SK-N-SH (cell line): Measurements from ENCODE around the gene NR3C1. TPM values are rescaled to one million over a fixed set of nuclear protein-coding genes. Genes with fewer than 3 reads are reported as not detected.

Experiments used
- CTCF ChIA-PET: fragments of 300-600, 350-600 bp; formaldehyde crosslinking; extraction: SDS; loops from one replicate; lab custom pipeline; 2021; lab: Yijun Ruan, JAX
- POLR2A ChIA-PET: fragments of 350-600 bp; sonication (Branson Sonifier 250); formaldehyde crosslinking; extraction: SDS; loops from one replicate; lab custom pipeline; 2020; ENCODE audit warnings: antibody characterized with exemption, inconsistent platforms; lab: Yijun Ruan, JAX
- DNase-seq: peaks from one replicate; pipeline ENCODE4 v3.0.0; 2012
- H2AFZ ChIP-seq: fragments of 200-600 bp; sonication (generic); 2 replicates; pipeline ENCODE4 v1.8.1; 2016; ENCODE audit warnings: antibody characterized with exemption, mild to moderate bottlenecking, low read depth
- H3F3A ChIP-seq: fragments of 200-600 bp; sonication (generic); replicated peaks from 2 replicates; pipeline ENCODE3; 2016; ENCODE audit warnings: antibody characterized with exemption, mild to moderate bottlenecking; ENCODE audit not compliant: insufficient read depth
- H3K27ac ChIP-seq, 2 experiments: fragments of 200-500 bp in 1 of 2; fragments of 200-600 bp in 1 of 2; sonication (Bioruptor generic) in 1 of 2; sonication (generic), shearing (Covaris generic) in 1 of 2; 2 replicates each; pipeline versions ENCODE4 v1.5.1 to v1.6.1; 2014 to 2016; ENCODE audit warnings: low read depth in 2 of 2, inconsistent platforms in 1 of 2, low read length in 1 of 2, mild to moderate bottlenecking in 1 of 2, mixed read lengths in 1 of 2
- H3K27me3 ChIP-seq: fragments of 200-600 bp; sonication (generic), shearing (Covaris generic); 2 replicates; pipeline ENCODE4 v1.6.1; 2016; ENCODE audit warnings: mixed run types; ENCODE audit not compliant: insufficient read depth
- H3K36me3 ChIP-seq, 2 experiments: fragments of 200-500 bp in 1 of 2; fragments of 200-600 bp in 1 of 2; sonication (Bioruptor generic) in 1 of 2; sonication (generic) in 1 of 2; replicated peaks in 1 of 2; 2 replicates each; pipeline versions ENCODE3 to v1.5.1; 2014 to 2016; ENCODE audit warnings: low read length in 1 of 2, mild to moderate bottlenecking in 1 of 2; ENCODE audit not compliant: insufficient read depth in 2 of 2, control insufficient read depth in 1 of 2
- H3K4me1 ChIP-seq, 2 experiments: fragments of 200-500 bp in 1 of 2; fragments of 200-600 bp in 1 of 2; sonication (Bioruptor generic) in 1 of 2; sonication (generic), shearing (Covaris generic) in 1 of 2; 2 replicates each; pipeline versions ENCODE4 v1.5.1 to v1.6.1; 2014 to 2016; ENCODE audit warnings: low read depth in 1 of 2, low read length in 1 of 2, mixed run types in 1 of 2; ENCODE audit not compliant: insufficient read depth in 2 of 2, control insufficient read depth in 1 of 2
- H3K4me2 ChIP-seq: fragments of 200-600 bp; sonication (generic), shearing (Covaris generic); 2 replicates; pipeline ENCODE4 v1.6.1; 2017; ENCODE audit warnings: mixed run types
- H3K4me3 ChIP-seq, 2 experiments: fragments of 200-500 bp in 1 of 2; fragments of 200-600 bp in 1 of 2; sonication (Bioruptor generic) in 1 of 2; sonication (generic), shearing (Covaris generic) in 1 of 2; 2 replicates each; pipeline versions ENCODE4 v1.5.1 to v1.8.1; 2014 to 2016; ENCODE audit warnings: low read depth in 2 of 2, inconsistent platforms in 1 of 2, low read length in 1 of 2, mild to moderate bottlenecking in 1 of 2, mixed read lengths in 1 of 2, moderate library complexity in 1 of 2
- H3K79me2 ChIP-seq: fragments of 200-600 bp; sonication (generic); 2 replicates; pipeline ENCODE4 v1.8.1; 2017; ENCODE audit warnings: mild to moderate bottlenecking; ENCODE audit not compliant: insufficient read depth
- H3K9ac ChIP-seq: fragments of 200-600 bp; sonication (generic); 2 replicates; pipeline ENCODE4 v1.6.1; 2017; ENCODE audit warnings: mixed run types
- H3K9me2 ChIP-seq: fragments of 200-600 bp; sonication (generic); 2 replicates; pipeline ENCODE4 v1.6.1; 2017; ENCODE audit warnings: mixed run types
- H3K9me3 ChIP-seq: fragments of 200-600 bp; sonication (generic); 2 replicates; pipeline ENCODE4 v1.6.1; 2017; ENCODE audit warnings: mixed run types, mild to moderate bottlenecking, moderate library complexity
- H4K20me1 ChIP-seq: fragments of 200-600 bp; sonication (generic); 2 replicates; pipeline ENCODE4 v1.6.1; 2017; ENCODE audit warnings: mild to moderate bottlenecking, mixed run types; ENCODE audit not compliant: insufficient read depth
- CHD2 ChIP-seq: fragments of 150-350 bp; IDR thresholded peaks from 2 replicates; pipeline ENCODE4 v1.6.1; 2018; ENCODE audit warnings: low read length; ENCODE audit not compliant: partially characterized antibody
- EP300 ChIP-seq, 2 experiments: IDR thresholded peaks; 2 replicates each; pipeline versions ENCODE4 v1.4.0 to v1.6.1; 2012; ENCODE audit warnings: borderline replicate concordance in 1 of 2, low read depth in 1 of 2, low read length in 1 of 2
- EZH2phosphoT487 ChIP-seq: fragments of 200-600 bp; sonication (generic); IDR thresholded peaks from 2 replicates; pipeline ENCODE4 v1.6.1; 2017; ENCODE audit warnings: low read depth, mixed run types, mild to moderate bottlenecking, antibody characterized with exemption, moderate library complexity, borderline replicate concordance
- FOSL2 ChIP-seq: IDR thresholded peaks from 2 replicates; pipeline ENCODE4 v1.4.0; 2012; ENCODE audit warnings: low read depth, mild to moderate bottlenecking, moderate library complexity, borderline replicate concordance
- FOXM1 ChIP-seq: IDR thresholded peaks from 2 replicates; pipeline ENCODE4 v1.4.0; 2012; ENCODE audit warnings: low read depth, mild to moderate bottlenecking
- GABPA ChIP-seq: IDR thresholded peaks from 2 replicates; pipeline ENCODE4 v1.4.0; 2012; ENCODE audit warnings: low read depth, mild to moderate bottlenecking
- JUND ChIP-seq: IDR thresholded peaks from 2 replicates; pipeline ENCODE4 v1.4.0; 2012
- NFIC ChIP-seq: IDR thresholded peaks from 2 replicates; pipeline ENCODE4 v1.4.0; 2012; ENCODE audit warnings: borderline replicate concordance
- RAD21 ChIP-seq: IDR thresholded peaks from 2 replicates; pipeline ENCODE4 v1.6.1; 2012; ENCODE audit warnings: mild to moderate bottlenecking, low read length
- RCOR1 ChIP-seq: fragments of 150-350 bp; IDR thresholded peaks from 2 replicates; pipeline ENCODE4 v1.6.1; 2017; ENCODE audit warnings: antibody characterized with exemption, low read length
- RFX5 ChIP-seq: IDR thresholded peaks from 2 replicates; pipeline ENCODE4 v1.6.1; 2012; ENCODE audit warnings: mild to moderate bottlenecking, improper control_type of control experiment, low read length
- RXRA ChIP-seq: IDR thresholded peaks from 2 replicates; pipeline ENCODE4 v1.4.0; 2012; ENCODE audit warnings: low read depth, mild to moderate bottlenecking, borderline replicate concordance
- SIN3A ChIP-seq: IDR thresholded peaks from 2 replicates; pipeline ENCODE4 v1.6.1; 2012; ENCODE audit warnings: low read depth, mild to moderate bottlenecking, low read length, moderate library complexity, borderline replicate concordance
- TAF1 ChIP-seq: IDR thresholded peaks from 2 replicates; pipeline ENCODE4 v1.6.1; 2012; ENCODE audit warnings: low read depth, mild to moderate bottlenecking, low read length, moderate library complexity, borderline replicate concordance
- TCF12 ChIP-seq: IDR thresholded peaks from 2 replicates; pipeline ENCODE4 v1.4.0; 2012
- TEAD4 ChIP-seq: IDR thresholded peaks from 2 replicates; pipeline ENCODE4 v1.4.0; 2012; ENCODE audit warnings: mild to moderate bottlenecking, borderline replicate concordance; ENCODE audit not compliant: insufficient read depth
- YY1 ChIP-seq: IDR thresholded peaks from 2 replicates; pipeline ENCODE4 v1.4.0; 2012; ENCODE audit warnings: low read depth, mild to moderate bottlenecking
- WGBS: methylation state at CpG from one replicate; pipeline ENCODE4 v1.1.6; 2017; ENCODE audit warnings: low lambda C conversion rate; 5-methylcytosine and 5-hydroxymethylcytosine counted together
- polyA plus RNA-seq, 3 experiments: library from polyadenylated mRNA; depleted of rRNA; stranded (reverse); fragments of >200 nt; gene quantifications; 2 replicates each; pipeline ENCODE4 v1.2.3, GENCODE V29; 2012
- TF ChIP-seq, protein P1 (sequence below): IDR thresholded peaks from 2 replicates; pipeline ENCODE4 v1.4.0; 2012; ENCODE audit warnings: low read depth, borderline replicate concordance
- TF ChIP-seq, protein P2 (sequence below): fragments of 150-350 bp; IDR thresholded peaks from 2 replicates; pipeline ENCODE4 v1.6.1; 2016; ENCODE audit warnings: mild to moderate bottlenecking, low read depth, low read length
- TF ChIP-seq, protein P3 (sequence below): IDR thresholded peaks from 2 replicates; pipeline ENCODE4 v1.4.0; 2012; ENCODE audit warnings: low read depth
- TF ChIP-seq, protein P4 (sequence below): fragments of 150-350 bp; IDR thresholded peaks from 2 replicates; pipeline ENCODE4 v1.6.1; 2017; ENCODE audit warnings: antibody characterized with exemption, low read length, low read depth, borderline replicate concordance
- TF ChIP-seq, protein P5 (sequence below): IDR thresholded peaks from 2 replicates; pipeline ENCODE4; 2012

NR3C1 gene
- polyA plus RNA-seq, 1 of the 3 experiments (the other 2 are of a cell fraction), result 7.1 TPM

DNA sequence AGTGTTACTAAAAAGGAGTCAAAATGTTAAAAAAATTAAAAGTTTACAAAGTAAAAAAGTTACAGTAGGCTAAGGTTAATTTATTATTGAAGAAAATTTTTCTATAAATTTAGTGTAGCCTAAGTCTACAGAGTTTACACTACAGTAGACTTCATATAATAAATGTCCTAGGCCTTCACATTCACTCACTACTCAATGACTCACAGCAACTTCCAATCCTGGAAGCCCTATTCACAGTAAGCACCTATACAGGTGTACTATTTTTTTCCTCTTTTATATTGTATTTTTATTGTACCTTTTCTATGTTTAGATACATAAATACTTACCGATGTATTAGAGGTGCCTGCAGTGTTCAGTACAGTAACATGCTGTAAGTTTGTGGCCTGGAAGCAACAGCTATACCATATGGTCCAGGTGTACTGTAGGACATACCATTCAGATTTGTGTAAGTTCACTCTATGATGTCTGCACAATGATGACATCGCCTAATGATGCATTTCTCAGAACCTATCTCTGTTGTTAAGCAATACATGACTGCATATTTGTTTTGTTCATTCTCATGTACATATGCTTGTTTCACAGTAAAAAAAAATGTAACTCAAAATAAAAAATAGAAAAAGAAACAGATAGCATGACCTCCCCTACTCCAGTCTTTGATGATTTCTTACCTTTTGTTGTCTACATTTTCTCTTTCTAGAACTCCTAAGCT is 64.7 kb downstream of the NR3C1 start:
- Histone ChIP-seq H3K36me3 (peaks cover 0 to 13% of the 10 kb centered on the region in 2 experiments), H3K4me1 (no peaks in the 10 kb centered on the region; a peak in 1 of 4 replicates), H3K9me2 (no peaks in the 10 kb centered on the region), H3K27me3 (no peaks in the 10 kb centered on the region), H2AFZ (no peak overlapping the region), H4K20me1 (no peaks in the 10 kb centered on the region), H3K4me2 (no peak overlapping the region), H3K27ac (no peak overlapping the region), H3K9ac (no peak overlapping the region), H3K9me3 (no peaks in the 10 kb centered on the region), H3K79me2 (peaks cover 86% of the 10 kb centered on the region), H3K4me3 (no peak overlapping the region), H3F3A (peaks cover 3% of the 10 kb centered on the region)
- no peak for TF ChIP-seq EZH2phosphoT487
- TF ChIP-seq JUND, result no peak
- no peak for TF ChIP-seq RCOR1
- no peak for TF ChIP-seq FOSL2
- no peak for TF ChIP-seq SIN3A
- no peak for TF ChIP-seq RAD21
- TF ChIP-seq RXRA, result no peak
- TF ChIP-seq, protein P1, sequence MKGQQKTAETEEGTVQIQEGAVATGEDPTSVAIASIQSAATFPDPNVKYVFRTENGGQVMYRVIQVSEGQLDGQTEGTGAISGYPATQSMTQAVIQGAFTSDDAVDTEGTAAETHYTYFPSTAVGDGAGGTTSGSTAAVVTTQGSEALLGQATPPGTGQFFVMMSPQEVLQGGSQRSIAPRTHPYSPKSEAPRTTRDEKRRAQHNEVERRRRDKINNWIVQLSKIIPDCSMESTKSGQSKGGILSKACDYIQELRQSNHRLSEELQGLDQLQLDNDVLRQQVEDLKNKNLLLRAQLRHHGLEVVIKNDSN, result no peak
- no peak for TF ChIP-seq TAF1
- no peak for TF ChIP-seq CHD2
- no peak for TF ChIP-seq GABPA
- whole genome bisulfite sequencing, result 87% methylated on average over 2 of the region's 2 CpGs
- ChIA-PET POLR2A (no interaction called here), CTCF (interaction anchor here (1.2 kb wide), 1 partner anchor 11 kb away, joined by 3 read pairs; no protein-coding TSS in a partner anchor)
- no peak for DNase-seq

DNA sequence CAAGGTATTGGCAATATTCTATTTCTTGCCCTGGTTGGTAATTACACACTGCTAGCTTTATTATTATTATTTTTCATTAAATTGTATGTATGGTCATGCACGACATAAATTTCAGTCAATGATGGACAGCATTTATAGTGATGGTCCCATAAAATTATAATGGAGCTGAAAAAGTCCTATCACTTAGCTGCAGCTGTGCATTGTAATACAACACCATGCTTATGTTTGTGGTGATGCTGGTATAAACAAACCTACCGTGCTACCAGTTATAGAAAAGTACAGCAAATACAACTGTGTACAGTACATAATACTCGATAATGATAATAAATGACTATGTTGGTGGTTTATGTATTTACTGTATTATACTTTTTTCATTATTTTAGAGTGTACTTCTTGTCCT is 65.5 kb downstream of the NR3C1 start:
- H3K4me3 ChIP-seq, result no peak overlapping the region
- H3K4me2 ChIP-seq, result no peak overlapping the region
- no peak overlapping the region for H3K9ac ChIP-seq
- H3K9me3 ChIP-seq, result no peaks in the 10 kb centered on the region
- WGBS, result 93% methylated on average over 3 of the region's 3 CpGs
- DNase-seq, result no peak
- ChIA-PET POLR2A (no interaction called here), CTCF (interaction anchor here (1.2 kb wide), 1 partner anchor 12 kb away, joined by 3 read pairs; no protein-coding TSS in a partner anchor)
- H3F3A ChIP-seq, result peaks cover 3% of the 10 kb centered on the region
- peaks cover 0 to 16% of the 10 kb centered on the region in 2 experiments for H3K36me3 ChIP-seq
- H3K4me1 ChIP-seq, result no peaks in the 10 kb centered on the region; a peak in 1 of 4 replicates
- TF ChIP-seq EP300 (IDR thresholded peaks at IDR 0.05; ENCODE audit: borderline replicate concordance in 1 of 2, low read depth in 1 of 2, low read length in 1 of 2) (no peak), RFX5 (no peak), FOXM1 (no peak), TEAD4 (no peak), RCOR1 (no peak), FOSL2 (no peak), TCF12 (no peak), NFIC (no peak), JUND (no peak), YY1 (no peak), SIN3A (no peak), EZH2phosphoT487 (no peak)
- TF ChIP-seq, protein P2, sequence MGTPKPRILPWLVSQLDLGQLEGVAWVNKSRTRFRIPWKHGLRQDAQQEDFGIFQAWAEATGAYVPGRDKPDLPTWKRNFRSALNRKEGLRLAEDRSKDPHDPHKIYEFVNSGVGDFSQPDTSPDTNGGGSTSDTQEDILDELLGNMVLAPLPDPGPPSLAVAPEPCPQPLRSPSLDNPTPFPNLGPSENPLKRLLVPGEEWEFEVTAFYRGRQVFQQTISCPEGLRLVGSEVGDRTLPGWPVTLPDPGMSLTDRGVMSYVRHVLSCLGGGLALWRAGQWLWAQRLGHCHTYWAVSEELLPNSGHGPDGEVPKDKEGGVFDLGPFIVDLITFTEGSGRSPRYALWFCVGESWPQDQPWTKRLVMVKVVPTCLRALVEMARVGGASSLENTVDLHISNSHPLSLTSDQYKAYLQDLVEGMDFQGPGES, result no peak
- TF ChIP-seq, protein P3, sequence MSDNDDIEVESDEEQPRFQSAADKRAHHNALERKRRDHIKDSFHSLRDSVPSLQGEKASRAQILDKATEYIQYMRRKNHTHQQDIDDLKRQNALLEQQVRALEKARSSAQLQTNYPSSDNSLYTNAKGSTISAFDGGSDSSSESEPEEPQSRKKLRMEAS, result no peak
- TF ChIP-seq, protein P4, sequence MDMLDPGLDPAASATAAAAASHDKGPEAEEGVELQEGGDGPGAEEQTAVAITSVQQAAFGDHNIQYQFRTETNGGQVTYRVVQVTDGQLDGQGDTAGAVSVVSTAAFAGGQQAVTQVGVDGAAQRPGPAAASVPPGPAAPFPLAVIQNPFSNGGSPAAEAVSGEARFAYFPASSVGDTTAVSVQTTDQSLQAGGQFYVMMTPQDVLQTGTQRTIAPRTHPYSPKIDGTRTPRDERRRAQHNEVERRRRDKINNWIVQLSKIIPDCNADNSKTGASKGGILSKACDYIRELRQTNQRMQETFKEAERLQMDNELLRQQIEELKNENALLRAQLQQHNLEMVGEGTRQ, result no peak
- TF ChIP-seq, protein P1, result no peak
- TF ChIP-seq, protein P5, sequence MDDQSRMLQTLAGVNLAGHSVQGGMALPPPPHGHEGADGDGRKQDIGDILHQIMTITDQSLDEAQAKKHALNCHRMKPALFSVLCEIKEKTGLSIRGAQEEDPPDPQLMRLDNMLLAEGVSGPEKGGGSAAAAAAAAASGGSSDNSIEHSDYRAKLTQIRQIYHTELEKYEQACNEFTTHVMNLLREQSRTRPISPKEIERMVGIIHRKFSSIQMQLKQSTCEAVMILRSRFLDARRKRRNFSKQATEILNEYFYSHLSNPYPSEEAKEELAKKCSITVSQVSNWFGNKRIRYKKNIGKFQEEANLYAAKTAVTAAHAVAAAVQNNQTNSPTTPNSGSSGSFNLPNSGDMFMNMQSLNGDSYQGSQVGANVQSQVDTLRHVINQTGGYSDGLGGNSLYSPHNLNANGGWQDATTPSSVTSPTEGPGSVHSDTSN, result no peak
- no peaks in the 10 kb centered on the region for H4K20me1 ChIP-seq
- H3K27ac ChIP-seq, result no peak overlapping the region
- H3K9me2 ChIP-seq, result no peaks in the 10 kb centered on the region
- no peaks in the 10 kb centered on the region for H3K27me3 ChIP-seq
- H2AFZ ChIP-seq, result no peak overlapping the region
- peaks cover 77% of the 10 kb centered on the region for H3K79me2 ChIP-seq
